SU-DHL-6 (cell line): Measurements from ENCODE around the gene RAB20.

Experiments used
- H2AFZ ChIP-seq: fragments of 200-600 bp; sonication (generic); 2 replicates; pipeline ENCODE4 v1.6.1; 2014; ENCODE audit warnings: low read depth, mild to moderate bottlenecking, moderate library complexity, mixed read lengths, antibody characterized with exemption, low read length; ENCODE audit not compliant: severe bottlenecking
- H3F3A ChIP-seq: fragments of 200-600 bp; shearing (Covaris generic); 2 replicates; pipeline ENCODE4 v1.6.0; 2016; ENCODE audit warnings: antibody characterized with exemption, mild to moderate bottlenecking; ENCODE audit not compliant: insufficient read depth
- H3K27ac ChIP-seq: fragments of 200-600 bp; sonication (generic); 2 replicates; pipeline ENCODE4 v1.5.1; 2016; ENCODE audit warnings: low read depth, mild to moderate bottlenecking, low read length, moderate library complexity, mixed read lengths
- H3K27me3 ChIP-seq: fragments of 200-600 bp; sonication (generic), shearing (Covaris generic); 2 replicates; pipeline ENCODE4 v1.6.0; 2014; ENCODE audit warnings: mild to moderate bottlenecking, low read length
- H3K36me3 ChIP-seq: fragments of 200-600 bp; sonication (generic); 2 replicates; pipeline ENCODE4 v1.6.1; 2014; ENCODE audit warnings: mild to moderate bottlenecking, low read length, mixed read lengths
- H3K4me2 ChIP-seq: fragments of 300-600, 200-600 bp; shearing (Covaris generic), sonication (generic); 2 replicates; pipeline ENCODE4 v1.6.0; 2014; ENCODE audit warnings: low read length, low read depth, mild to moderate bottlenecking; ENCODE audit not compliant: poor library complexity, severe bottlenecking
- H3K4me3 ChIP-seq: fragments of 200-600 bp; sonication (generic); 2 replicates; pipeline ENCODE4 v1.5.1; 2014; ENCODE audit warnings: antibody characterized with exemption, low read length, mild to moderate bottlenecking, mixed read lengths; ENCODE audit not compliant: insufficient read depth, poor library complexity, severe bottlenecking
- H3K79me2 ChIP-seq: fragments of 200-600 bp; sonication (generic); 2 replicates; pipeline ENCODE4 v1.6.1; 2014; ENCODE audit warnings: mild to moderate bottlenecking, low read length, moderate library complexity; ENCODE audit not compliant: insufficient read depth
- H3K9ac ChIP-seq: fragments of 200-600 bp; sonication (generic); 2 replicates; pipeline ENCODE4 v1.7.0; 2014; ENCODE audit warnings: mild to moderate bottlenecking, low read length
- H3K9me2 ChIP-seq: fragments of 200-600 bp; sonication (generic); replicated peaks from 2 replicates; pipeline ENCODE4 v1.6.1; 2014; ENCODE audit warnings: low read length; ENCODE audit not compliant: insufficient read depth
- H3K9me3 ChIP-seq: fragments of 200-600 bp; sonication (generic); 2 replicates; pipeline ENCODE4 v1.6.1; 2014; ENCODE audit warnings: low read length, mixed read lengths; ENCODE audit not compliant: insufficient read depth
- H4K20me1 ChIP-seq: fragments of 200-600 bp; sonication (generic); 2 replicates; pipeline ENCODE4 v1.6.1; 2014; ENCODE audit warnings: low read depth, mild to moderate bottlenecking, antibody characterized with exemption, low read length, moderate library complexity, mixed read lengths
- CTCF ChIP-seq: fragments of 200-600 bp; sonication (generic); IDR thresholded peaks from one replicate; pipeline ENCODE4 v1.5.1; 2017; ENCODE audit warnings: antibody characterized with exemption, mild to moderate bottlenecking, low read length, moderate library complexity; ENCODE audit not compliant: insufficient read depth, poor library complexity, severe bottlenecking
- EZH2phosphoT487 ChIP-seq: fragments of 200-600 bp; sonication (generic), shearing (Covaris generic); conservative IDR thresholded peaks from 2 replicates; pipeline ENCODE4 v1.6.1; 2018; ENCODE audit warnings: mild to moderate bottlenecking, antibody characterized with exemption, low read length, moderate library complexity, mixed read lengths

RAB20 gene

GRCh38 chr13:110509971-110510786 is 51.3 kb downstream of the RAB20 start:
- Histone ChIP-seq H3K79me2 (no peaks in the 10 kb centered on the region), H4K20me1 (no peaks in the 10 kb centered on the region), H3K9me3 (no peaks in the 10 kb centered on the region), H3K4me3 (no peak overlapping the region), H3K36me3 (no peaks in the 10 kb centered on the region), H2AFZ (no peak overlapping the region), H3F3A (no peaks in the 10 kb centered on the region), H3K27me3 (no peaks in the 10 kb centered on the region), H3K27ac (no peak overlapping the region), H3K4me2 (no peak overlapping the region), H3K9me2 (no peaks in the 10 kb centered on the region), H3K9ac (no peak overlapping the region)
- TF ChIP-seq CTCF: no peak
- TF ChIP-seq EZH2phosphoT487: no peak

- H3K9me2 ChIP-seq: no peaks in the 10 kb centered on the region
- H3F3A ChIP-seq: no peaks in the 10 kb centered on the region
- no peak overlapping the region for H3K4me3 ChIP-seq
- H2AFZ ChIP-seq: no peak overlapping the region
- no peaks in the 10 kb centered on the region for H3K79me2 ChIP-seq
- no peak overlapping the region for H3K9ac ChIP-seq
- H3K27ac ChIP-seq: no peak overlapping the region
- H3K27me3 ChIP-seq: no peaks in the 10 kb centered on the region
- H3K36me3 ChIP-seq: no peaks in the 10 kb centered on the region
- no peak for TF ChIP-seq EZH2phosphoT487
- TF ChIP-seq CTCF: no peak
- no peaks in the 10 kb centered on the region for H4K20me1 ChIP-seq
- H3K9me3 ChIP-seq: no peaks in the 10 kb centered on the region
- no peak overlapping the region for H3K4me2 ChIP-seq
Observed at GRCh38 chr13:110509478-110509926, 52.0 kb downstream of the RAB20 start.

DNA sequence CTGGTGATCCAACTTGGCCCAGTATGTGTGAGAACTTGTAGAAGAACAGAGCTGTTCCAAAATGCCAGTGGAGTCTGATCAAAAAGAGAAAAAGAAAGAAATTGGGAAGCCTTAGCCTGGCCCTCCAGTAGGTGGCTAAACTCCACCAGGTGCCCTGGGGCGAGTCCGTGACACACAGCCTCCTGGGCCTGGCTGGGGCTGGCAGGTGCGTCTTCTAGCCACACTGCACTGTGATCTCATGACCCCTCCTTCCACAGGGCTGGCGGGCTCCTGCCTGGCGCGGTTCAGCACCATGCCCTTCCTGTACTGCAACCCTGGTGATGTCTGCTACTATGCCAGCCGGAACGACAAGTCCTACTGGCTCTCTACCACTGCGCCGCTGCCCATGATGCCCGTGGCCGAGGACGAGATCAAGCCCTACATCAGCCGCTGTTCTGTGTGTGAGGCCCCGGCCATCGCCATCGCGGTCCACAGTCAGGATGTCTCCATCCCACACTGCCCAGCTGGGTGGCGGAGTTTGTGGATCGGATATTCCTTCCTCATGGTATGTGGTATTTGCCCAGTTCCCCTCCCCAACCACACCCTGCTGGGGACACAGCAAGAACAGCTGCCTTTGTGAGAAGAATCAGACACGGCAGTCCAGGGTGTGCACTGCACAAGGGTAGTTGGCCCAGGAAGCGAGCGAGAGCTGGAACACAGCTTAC is 53.7 kb downstream of the RAB20 start:
- no peaks in the 10 kb centered on the region for H3K36me3 ChIP-seq
- no peak overlapping the region for H3K4me3 ChIP-seq
- H3K9ac ChIP-seq: no peak overlapping the region
- no peak for TF ChIP-seq CTCF
- no peak for TF ChIP-seq EZH2phosphoT487
- H2AFZ ChIP-seq: no peak overlapping the region
- no peaks in the 10 kb centered on the region for H3K27me3 ChIP-seq
- no peak overlapping the region for H3K4me2 ChIP-seq
- H3K27ac ChIP-seq: no peak overlapping the region
- H3K9me2 ChIP-seq: no peaks in the 10 kb centered on the region
- no peaks in the 10 kb centered on the region for H3K79me2 ChIP-seq
- H4K20me1 ChIP-seq: no peaks in the 10 kb centered on the region
- H3F3A ChIP-seq: no peaks in the 10 kb centered on the region
- no peaks in the 10 kb centered on the region for H3K9me3 ChIP-seq
